HG03196 (cell line): ENCODE results near the gene PUM2.

ENCODE experiments used
- ATAC-seq: cut with Tn5 transposase; IDR thresholded peaks from one replicate; pipeline ENCODE4 v1.9.1; 2021; ENCODE audit not compliant: unreplicated experiment

PUM2 gene

GRCh38 chr2:20348542-20348941 lies 2.1 kb downstream of the PUM2 start:
- ATAC-seq: no peak

- no peak for ATAC-seq
These were observed 3.9 kb downstream of the PUM2 start for GRCh38 chr2:20346565-20347381.

GRCh38 chr2:20343128-20343527 lies 7.5 kb downstream of the PUM2 start:
- no peak for ATAC-seq

- no peak for ATAC-seq
These were observed 11.6 kb downstream of the PUM2 start for GRCh38 chr2:20339012-20339411.

- no peak for ATAC-seq
These were observed 15.9 kb downstream of the PUM2 start for GRCh38 chr2:20334605-20335203.

- no peak for ATAC-seq
These were observed 16.9 kb downstream of the PUM2 start for GRCh38 chr2:20333738-20334137.

GRCh38 chr2:20330192-20330591 lies 20.5 kb downstream of the PUM2 start:
- ATAC-seq: no peak

- ATAC-seq: no peak
These were observed 23.3 kb downstream of the PUM2 start for GRCh38 chr2:20327370-20327769.

- ATAC-seq: no peak
These were observed 24.4 kb downstream of the PUM2 start for GRCh38 chr2:20326163-20326780.

GRCh38 chr2:20322527-20323300 lies 27.9 kb downstream of the PUM2 start:
- no peak for ATAC-seq

GRCh38 chr2:20317690-20318089 lies 33.0 kb downstream of the PUM2 start:
- no peak for ATAC-seq

GRCh38 chr2:20317197-20317596 lies 33.4 kb downstream of the PUM2 start:
- no peak for ATAC-seq

GRCh38 chr2:20314562-20315501 lies 35.8 kb downstream of the PUM2 start:
- ATAC-seq: no peak

- ATAC-seq: no peak
These were observed 37.0 kb downstream of the PUM2 start for GRCh38 chr2:20313659-20314058.

- no peak for ATAC-seq
These were observed 41.6 kb downstream of the PUM2 start for GRCh38 chr2:20309001-20309400.

GRCh38 chr2:20307311-20307710 lies 43.3 kb downstream of the PUM2 start:
- ATAC-seq: no peak

- no peak for ATAC-seq
These were observed 46.2 kb downstream of the PUM2 start for GRCh38 chr2:20304411-20304810.

- ATAC-seq: no peak
These were observed 46.7 kb downstream of the PUM2 start for GRCh38 chr2:20303966-20304365.

- no peak for ATAC-seq
These were observed 48.6 kb downstream of the PUM2 start for GRCh38 chr2:20302019-20302418.

- ATAC-seq: no peak
These were observed 50.0 kb downstream of the PUM2 start for GRCh38 chr2:20300656-20301055.
